HepG2 (cell line): Measurements from ENCODE around the gene SRSF1. TPM values are rescaled to one million over a fixed set of nuclear protein-coding genes. Genes with fewer than 3 reads are reported as not detected.
A peak's percentile ranks its signal among the peaks of the same experiment; 100 is the strongest.

Source experiments
- BRD4 ChIP-seq: sonication (generic); formaldehyde crosslinking; IDR thresholded peaks from 2 replicates; pipeline ENCODE4 v1.4.0; 2020; ENCODE audit warnings: missing genetic modification reagents
- EP300 ChIP-seq, 3 experiments: sonication (generic) in 1 of 3; formaldehyde crosslinking in 1 of 3; IDR thresholded peaks; 2 replicates each; pipeline versions ENCODE4 v1.5.1 to v1.6.1; 2011 to 2020; ENCODE audit warnings: low read depth in 2 of 3, low read length in 2 of 3, borderline replicate concordance in 1 of 3, improper control_type of control experiment in 1 of 3, mild to moderate bottlenecking in 1 of 3, missing genetic modification reagents in 1 of 3, moderate library complexity in 1 of 3
- FIP1L1 ChIP-seq: fragments of 200-400 bp; formaldehyde crosslinking; IDR thresholded peaks from 2 replicates; pipeline ENCODE4 v1.6.1; 2018; ENCODE audit warnings: low read depth, mild to moderate bottlenecking, low read length, moderate library complexity, borderline replicate concordance; ENCODE audit not compliant: insufficient read depth
- FOXK2 ChIP-seq: fragments of 450-650 bp; IDR thresholded peaks from 2 replicates; pipeline ENCODE4 v1.6.1; 2016
- GABPA ChIP-seq, 2 experiments: IDR thresholded peaks; 2 replicates each; pipeline ENCODE4 v1.6.1; 2011 to 2016; ENCODE audit warnings: low read depth in 2 of 2, low read length in 1 of 2, missing biosample characterization in 1 of 2, missing genetic modification characterization in 1 of 2
- HIVEP1 ChIP-seq: sonication (generic); formaldehyde crosslinking; IDR thresholded peaks from 2 replicates; pipeline ENCODE4 v1.4.0; 2020; ENCODE audit warnings: mild to moderate bottlenecking, missing genetic modification reagents
- HOXA3 ChIP-seq: sonication (generic); formaldehyde crosslinking; IDR thresholded peaks from 2 replicates; pipeline ENCODE4 v1.5.0; 2020; ENCODE audit warnings: missing genetic modification reagents
- NFRKB ChIP-seq: fragments of 450-650 bp; IDR thresholded peaks from 2 replicates; pipeline ENCODE4 v1.6.1; 2017
- NR1H2 ChIP-seq: sonication (generic); formaldehyde crosslinking; IDR thresholded peaks from 2 replicates; pipeline ENCODE4 v1.8.1; 2022; ENCODE audit warnings: low read depth, missing genetic modification reagents, borderline replicate concordance
- POLR2A ChIP-seq, 2 experiments: IDR thresholded peaks; 2 replicates each; pipeline ENCODE4 v1.6.1; 2011; ENCODE audit warnings: low read depth in 2 of 2, low read length in 2 of 2, mild to moderate bottlenecking in 1 of 2, moderate library complexity in 1 of 2; ENCODE audit not compliant: insufficient read depth in 1 of 2
- SOX13 ChIP-seq, 3 experiments: fragments of 450-650 bp in 1 of 3; sonication (generic) in 1 of 3; formaldehyde crosslinking in 1 of 3; IDR thresholded peaks in 2 of 3; conservative IDR thresholded peaks in 1 of 3; 2 replicates each; pipeline versions ENCODE4 v1.5.0 to v1.6.1; 2016 to 2020; ENCODE audit warnings: antibody characterized with exemption in 1 of 3, mild to moderate bottlenecking in 1 of 3, missing compliant biosample characterization in 1 of 3, missing genetic modification reagents in 1 of 3, moderate library complexity in 1 of 3
- ZNF841 ChIP-seq: sonication (generic); formaldehyde crosslinking; IDR thresholded peaks from 2 replicates; pipeline ENCODE4 v1.8.1; 2023; ENCODE audit warnings: missing genetic modification reagents, borderline replicate concordance
- polyA plus RNA-seq, 8 experiments: library from polyadenylated mRNA; depleted of rRNA in 3 of 8; stranded (reverse) in 7 of 8; unstranded in 1 of 8; fragments of >200 nt; fragmentation: Illumina TruSeq in 4 of 8; extraction: Trizol in 4 of 8; gene quantifications; 2 replicates each; pipeline versions ENCODE4 v1.2.1 to v1.2.3, GENCODE V29; 2011 to 2016; ENCODE audit warnings: low read depth in 4 of 8, missing spikeins in 1 of 8, mixed read lengths in 1 of 8; ENCODE audit not compliant: insufficient read depth in 1 of 8
- total RNA-seq, 5 experiments: library from RNA; depleted of rRNA; stranded (reverse); fragments of >200 nt; fragmentation: Illumina TruSeq; extraction: Trizol; gene quantifications; 2 replicates each; pipeline ENCODE4 v1.2.3, GENCODE V29; 2016; ENCODE audit warnings: low read depth in 1 of 5
- TF ChIP-seq, protein P1 (sequence below): sonication (generic); formaldehyde crosslinking; IDR thresholded peaks from 2 replicates; pipeline ENCODE4 v1.8.0; 2022; ENCODE audit warnings: mild to moderate bottlenecking, missing genetic modification reagents, moderate library complexity
- TF ChIP-seq, protein P2 (sequence below): sonication (generic); formaldehyde crosslinking; IDR thresholded peaks from 2 replicates; pipeline ENCODE4 v1.4.0; 2020; ENCODE audit warnings: missing genetic modification reagents, borderline replicate concordance
- TF ChIP-seq, protein P3 (sequence below): sonication (generic); formaldehyde crosslinking; IDR thresholded peaks from 2 replicates; pipeline ENCODE4 v1.5.1; 2020; ENCODE audit warnings: mild to moderate bottlenecking, missing genetic modification reagents, moderate library complexity
- TF ChIP-seq, protein P4 (sequence below): sonication (generic); formaldehyde crosslinking; IDR thresholded peaks from 2 replicates; pipeline ENCODE4 v1.4.0; 2020; ENCODE audit warnings: low read depth, mild to moderate bottlenecking, missing genetic modification reagents
- TF ChIP-seq, protein P5 (sequence below): sonication (generic); formaldehyde crosslinking; IDR thresholded peaks from 2 replicates; pipeline ENCODE4 v1.4.0; 2020; ENCODE audit warnings: mild to moderate bottlenecking, missing genetic modification reagents

Gene SRSF1
- total and polyA plus RNA-seq, 2 of the 13 experiments (the other 11 are each of a cell fraction or from before 2014, with no cell fraction given) = 142 to 445 TPM

DNA sequence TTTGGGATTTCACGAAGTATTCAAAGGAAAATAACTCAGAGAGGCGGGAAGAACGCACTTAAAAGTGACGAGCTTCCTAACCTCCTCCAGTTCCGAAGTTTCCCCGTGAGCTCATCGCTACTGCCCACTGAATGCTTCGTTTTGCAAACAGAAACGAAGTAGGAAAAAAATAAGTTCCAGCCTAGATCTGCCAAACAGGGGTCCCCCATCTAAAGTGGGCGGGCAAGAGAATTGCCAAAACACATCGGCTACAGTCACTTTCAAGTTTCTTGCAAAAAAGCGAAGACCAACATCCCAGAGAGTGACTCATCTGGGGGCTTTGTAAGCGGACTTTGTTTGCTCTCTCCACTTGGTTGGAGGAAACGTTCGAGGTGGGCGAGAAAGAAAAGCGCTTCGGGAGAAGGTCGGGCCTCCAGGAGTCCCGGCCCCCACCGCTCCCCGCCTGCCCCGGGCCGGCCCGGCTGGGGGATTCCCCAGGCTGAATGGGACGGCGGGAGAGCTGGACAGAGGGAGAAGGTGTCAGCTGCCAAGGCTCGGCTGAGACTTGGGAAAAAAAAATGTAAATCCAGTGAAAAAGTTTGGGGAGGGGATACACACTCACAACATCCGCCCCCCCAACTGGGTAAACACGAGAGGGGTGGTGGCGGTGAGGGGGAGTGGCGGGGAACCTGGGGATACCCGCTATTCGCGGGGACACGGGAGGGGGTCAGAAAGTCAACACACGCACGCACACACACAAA is 20.0 kb downstream of the SRSF1 start (continued):
- TF ChIP-seq FIP1L1 = 0 out of 2 replicates have a peak, but pooled peaks have one; percentile 16
- TF ChIP-seq, protein P1, sequence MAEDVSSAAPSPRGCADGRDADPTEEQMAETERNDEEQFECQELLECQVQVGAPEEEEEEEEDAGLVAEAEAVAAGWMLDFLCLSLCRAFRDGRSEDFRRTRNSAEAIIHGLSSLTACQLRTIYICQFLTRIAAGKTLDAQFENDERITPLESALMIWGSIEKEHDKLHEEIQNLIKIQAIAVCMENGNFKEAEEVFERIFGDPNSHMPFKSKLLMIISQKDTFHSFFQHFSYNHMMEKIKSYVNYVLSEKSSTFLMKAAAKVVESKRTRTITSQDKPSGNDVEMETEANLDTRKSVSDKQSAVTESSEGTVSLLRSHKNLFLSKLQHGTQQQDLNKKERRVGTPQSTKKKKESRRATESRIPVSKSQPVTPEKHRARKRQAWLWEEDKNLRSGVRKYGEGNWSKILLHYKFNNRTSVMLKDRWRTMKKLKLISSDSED (CRISPR knock-in tag) = no peak
- no peak for TF ChIP-seq SOX13 (IDR thresholded peaks at IDR 0.05)
- TF ChIP-seq SOX13 (CRISPR knock-in tag; conservative IDR thresholded peaks at IDR 0.05 in 1 of 2, IDR thresholded peaks at IDR 0.05 in 1 of 2) = peak in 1 of 2 experiments; percentile 26; a peak in 1 of 4 replicates
- no peak for TF ChIP-seq BRD4
- no peak for TF ChIP-seq GABPA (IDR thresholded peaks at IDR 0.05; ENCODE audit: low read depth, low read length)
- peak; percentile 36; the same call in 1 of the 2 replicates for TF ChIP-seq GABPA (CRISPR knock-in tag; IDR thresholded peaks at IDR 0.05; ENCODE audit: low read depth)
- no peak for TF ChIP-seq NR1H2 (CRISPR knock-in tag)
- TF ChIP-seq, protein P2, sequence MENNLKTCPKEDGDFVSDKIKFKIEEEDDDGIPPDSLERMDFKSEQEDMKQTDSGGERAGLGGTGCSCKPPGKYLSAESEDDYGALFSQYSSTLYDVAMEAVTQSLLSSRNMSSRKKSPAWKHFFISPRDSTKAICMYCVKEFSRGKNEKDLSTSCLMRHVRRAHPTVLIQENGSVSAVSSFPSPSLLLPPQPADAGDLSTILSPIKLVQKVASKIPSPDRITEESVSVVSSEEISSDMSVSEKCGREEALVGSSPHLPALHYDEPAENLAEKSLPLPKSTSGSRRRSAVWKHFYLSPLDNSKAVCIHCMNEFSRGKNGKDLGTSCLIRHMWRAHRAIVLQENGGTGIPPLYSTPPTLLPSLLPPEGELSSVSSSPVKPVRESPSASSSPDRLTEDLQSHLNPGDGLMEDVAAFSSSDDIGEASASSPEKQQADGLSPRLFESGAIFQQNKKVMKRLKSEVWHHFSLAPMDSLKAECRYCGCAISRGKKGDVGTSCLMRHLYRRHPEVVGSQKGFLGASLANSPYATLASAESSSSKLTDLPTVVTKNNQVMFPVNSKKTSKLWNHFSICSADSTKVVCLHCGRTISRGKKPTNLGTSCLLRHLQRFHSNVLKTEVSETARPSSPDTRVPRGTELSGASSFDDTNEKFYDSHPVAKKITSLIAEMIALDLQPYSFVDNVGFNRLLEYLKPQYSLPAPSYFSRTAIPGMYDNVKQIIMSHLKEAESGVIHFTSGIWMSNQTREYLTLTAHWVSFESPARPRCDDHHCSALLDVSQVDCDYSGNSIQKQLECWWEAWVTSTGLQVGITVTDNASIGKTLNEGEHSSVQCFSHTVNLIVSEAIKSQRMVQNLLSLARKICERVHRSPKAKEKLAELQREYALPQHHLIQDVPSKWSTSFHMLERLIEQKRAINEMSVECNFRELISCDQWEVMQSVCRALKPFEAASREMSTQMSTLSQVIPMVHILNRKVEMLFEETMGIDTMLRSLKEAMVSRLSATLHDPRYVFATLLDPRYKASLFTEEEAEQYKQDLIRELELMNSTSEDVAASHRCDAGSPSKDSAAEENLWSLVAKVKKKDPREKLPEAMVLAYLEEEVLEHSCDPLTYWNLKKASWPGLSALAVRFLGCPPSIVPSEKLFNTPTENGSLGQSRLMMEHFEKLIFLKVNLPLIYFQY (CRISPR knock-in tag) = no peak
- TF ChIP-seq, protein P3, sequence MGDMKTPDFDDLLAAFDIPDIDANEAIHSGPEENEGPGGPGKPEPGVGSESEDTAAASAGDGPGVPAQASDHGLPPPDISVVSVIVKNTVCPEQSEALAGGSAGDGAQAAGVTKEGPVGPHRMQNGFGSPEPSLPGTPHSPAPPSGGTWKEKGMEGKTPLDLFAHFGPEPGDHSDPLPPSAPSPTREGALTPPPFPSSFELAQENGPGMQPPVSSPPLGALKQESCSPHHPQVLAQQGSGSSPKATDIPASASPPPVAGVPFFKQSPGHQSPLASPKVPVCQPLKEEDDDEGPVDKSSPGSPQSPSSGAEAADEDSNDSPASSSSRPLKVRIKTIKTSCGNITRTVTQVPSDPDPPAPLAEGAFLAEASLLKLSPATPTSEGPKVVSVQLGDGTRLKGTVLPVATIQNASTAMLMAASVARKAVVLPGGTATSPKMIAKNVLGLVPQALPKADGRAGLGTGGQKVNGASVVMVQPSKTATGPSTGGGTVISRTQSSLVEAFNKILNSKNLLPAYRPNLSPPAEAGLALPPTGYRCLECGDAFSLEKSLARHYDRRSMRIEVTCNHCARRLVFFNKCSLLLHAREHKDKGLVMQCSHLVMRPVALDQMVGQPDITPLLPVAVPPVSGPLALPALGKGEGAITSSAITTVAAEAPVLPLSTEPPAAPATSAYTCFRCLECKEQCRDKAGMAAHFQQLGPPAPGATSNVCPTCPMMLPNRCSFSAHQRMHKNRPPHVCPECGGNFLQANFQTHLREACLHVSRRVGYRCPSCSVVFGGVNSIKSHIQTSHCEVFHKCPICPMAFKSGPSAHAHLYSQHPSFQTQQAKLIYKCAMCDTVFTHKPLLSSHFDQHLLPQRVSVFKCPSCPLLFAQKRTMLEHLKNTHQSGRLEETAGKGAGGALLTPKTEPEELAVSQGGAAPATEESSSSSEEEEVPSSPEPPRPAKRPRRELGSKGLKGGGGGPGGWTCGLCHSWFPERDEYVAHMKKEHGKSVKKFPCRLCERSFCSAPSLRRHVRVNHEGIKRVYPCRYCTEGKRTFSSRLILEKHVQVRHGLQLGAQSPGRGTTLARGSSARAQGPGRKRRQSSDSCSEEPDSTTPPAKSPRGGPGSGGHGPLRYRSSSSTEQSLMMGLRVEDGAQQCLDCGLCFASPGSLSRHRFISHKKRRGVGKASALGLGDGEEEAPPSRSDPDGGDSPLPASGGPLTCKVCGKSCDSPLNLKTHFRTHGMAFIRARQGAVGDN (CRISPR knock-in tag) = no peak; the same call in 1 of the 2 replicates
- TF ChIP-seq NFRKB = no peak
- no peak for TF ChIP-seq FOXK2
- peak in 1 of 2 experiments; percentile 50; a peak in 1 of 4 replicates for TF ChIP-seq EP300 (IDR thresholded peaks at IDR 0.05; ENCODE audit: low read depth in 2 of 2, low read length in 2 of 2)
- TF ChIP-seq EP300 (CRISPR knock-in tag; IDR thresholded peaks at IDR 0.05; ENCODE audit: borderline replicate concordance) = peak; percentile 41
- peak; percentile 98 for TF ChIP-seq HIVEP1
- no peak for TF ChIP-seq ZNF841
- TF ChIP-seq, protein P4, sequence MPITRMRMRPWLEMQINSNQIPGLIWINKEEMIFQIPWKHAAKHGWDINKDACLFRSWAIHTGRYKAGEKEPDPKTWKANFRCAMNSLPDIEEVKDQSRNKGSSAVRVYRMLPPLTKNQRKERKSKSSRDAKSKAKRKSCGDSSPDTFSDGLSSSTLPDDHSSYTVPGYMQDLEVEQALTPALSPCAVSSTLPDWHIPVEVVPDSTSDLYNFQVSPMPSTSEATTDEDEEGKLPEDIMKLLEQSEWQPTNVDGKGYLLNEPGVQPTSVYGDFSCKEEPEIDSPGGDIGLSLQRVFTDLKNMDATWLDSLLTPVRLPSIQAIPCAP = no peak
- no peak; the same call in 1 of the 2 replicates for TF ChIP-seq HOXA3 (CRISPR knock-in tag)
- TF ChIP-seq, protein P5, sequence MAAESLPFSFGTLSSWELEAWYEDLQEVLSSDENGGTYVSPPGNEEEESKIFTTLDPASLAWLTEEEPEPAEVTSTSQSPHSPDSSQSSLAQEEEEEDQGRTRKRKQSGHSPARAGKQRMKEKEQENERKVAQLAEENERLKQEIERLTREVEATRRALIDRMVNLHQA (CRISPR knock-in tag) = no peak
- TF ChIP-seq POLR2A (IDR thresholded peaks at IDR 0.05; ENCODE audit: insufficient read depth in 1 of 2, low read depth in 2 of 2, low read length in 2 of 2) = peak in 1 of 2 experiments; percentile 57
